PFSK-1 (cell line): Measurements from ENCODE around the gene MUC5AC.

ENCODE experiments used
- POLR2AphosphoS5 ChIP-seq: IDR thresholded peaks from 2 replicates; pipeline ENCODE4 v1.6.1; 2012; ENCODE audit warnings: low read depth, mild to moderate bottlenecking, control low read depth, low read length, moderate library complexity
- SIN3A ChIP-seq: IDR thresholded peaks from 2 replicates; pipeline ENCODE4 v1.6.1; 2012; ENCODE audit warnings: mild to moderate bottlenecking, low read length, moderate library complexity, borderline replicate concordance; ENCODE audit not compliant: insufficient read depth
- TAF1 ChIP-seq: IDR thresholded peaks from 2 replicates; pipeline ENCODE4 v1.6.1; 2012; ENCODE audit warnings: low read length, control low read depth, borderline replicate concordance; ENCODE audit not compliant: insufficient read depth
- TF ChIP-seq, protein P1 (sequence below), 2 experiments: IDR thresholded peaks; 2 replicates each; pipeline versions ENCODE4 v1.6.1 to v1.8.0; 2011 to 2012; ENCODE audit warnings: low read depth in 2 of 2, low read length in 2 of 2, control low read depth in 1 of 2, inconsistent platforms in 1 of 2, mild to moderate bottlenecking in 1 of 2, moderate library complexity in 1 of 2; ENCODE audit not compliant: insufficient read depth in 1 of 2

DNA sequence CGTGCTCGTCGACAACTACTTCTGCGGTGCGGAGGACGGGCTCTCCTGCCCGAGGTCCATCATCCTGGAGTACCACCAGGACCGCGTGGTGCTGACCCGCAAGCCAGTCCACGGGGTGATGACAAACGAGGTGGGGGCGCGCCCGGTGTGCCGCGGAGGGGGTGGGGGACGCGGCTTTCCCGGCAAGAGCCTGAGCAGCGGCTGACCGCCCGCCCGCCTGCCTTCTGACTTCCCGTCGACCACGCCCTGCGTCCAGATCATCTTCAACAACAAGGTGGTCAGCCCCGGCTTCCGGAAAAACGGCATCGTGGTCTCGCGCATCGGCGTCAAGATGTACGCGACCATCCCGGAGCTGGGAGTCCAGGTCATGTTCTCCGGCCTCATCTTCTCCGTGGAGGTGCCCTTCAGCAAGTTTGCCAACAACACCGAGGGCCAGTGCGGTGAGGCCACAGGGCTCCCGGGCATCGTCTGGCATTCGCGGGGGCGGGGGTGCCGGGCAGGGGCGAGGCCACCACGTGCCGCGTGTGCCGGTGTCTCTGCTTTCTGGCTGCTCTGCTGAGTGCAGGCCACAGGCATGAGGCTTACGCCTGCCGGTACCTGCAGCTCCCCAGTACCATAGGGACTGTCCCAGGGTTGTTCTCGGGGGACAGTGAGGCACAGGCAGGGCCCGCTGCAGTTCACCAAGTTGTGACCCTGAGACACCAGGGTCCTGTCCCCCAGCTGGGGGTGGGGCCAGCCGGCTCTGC is 36.7 kb downstream of the MUC5AC start:
- TF ChIP-seq POLR2AphosphoS5 (no peak), SIN3A (no peak), TAF1 (no peak)
- TF ChIP-seq, protein P1, sequence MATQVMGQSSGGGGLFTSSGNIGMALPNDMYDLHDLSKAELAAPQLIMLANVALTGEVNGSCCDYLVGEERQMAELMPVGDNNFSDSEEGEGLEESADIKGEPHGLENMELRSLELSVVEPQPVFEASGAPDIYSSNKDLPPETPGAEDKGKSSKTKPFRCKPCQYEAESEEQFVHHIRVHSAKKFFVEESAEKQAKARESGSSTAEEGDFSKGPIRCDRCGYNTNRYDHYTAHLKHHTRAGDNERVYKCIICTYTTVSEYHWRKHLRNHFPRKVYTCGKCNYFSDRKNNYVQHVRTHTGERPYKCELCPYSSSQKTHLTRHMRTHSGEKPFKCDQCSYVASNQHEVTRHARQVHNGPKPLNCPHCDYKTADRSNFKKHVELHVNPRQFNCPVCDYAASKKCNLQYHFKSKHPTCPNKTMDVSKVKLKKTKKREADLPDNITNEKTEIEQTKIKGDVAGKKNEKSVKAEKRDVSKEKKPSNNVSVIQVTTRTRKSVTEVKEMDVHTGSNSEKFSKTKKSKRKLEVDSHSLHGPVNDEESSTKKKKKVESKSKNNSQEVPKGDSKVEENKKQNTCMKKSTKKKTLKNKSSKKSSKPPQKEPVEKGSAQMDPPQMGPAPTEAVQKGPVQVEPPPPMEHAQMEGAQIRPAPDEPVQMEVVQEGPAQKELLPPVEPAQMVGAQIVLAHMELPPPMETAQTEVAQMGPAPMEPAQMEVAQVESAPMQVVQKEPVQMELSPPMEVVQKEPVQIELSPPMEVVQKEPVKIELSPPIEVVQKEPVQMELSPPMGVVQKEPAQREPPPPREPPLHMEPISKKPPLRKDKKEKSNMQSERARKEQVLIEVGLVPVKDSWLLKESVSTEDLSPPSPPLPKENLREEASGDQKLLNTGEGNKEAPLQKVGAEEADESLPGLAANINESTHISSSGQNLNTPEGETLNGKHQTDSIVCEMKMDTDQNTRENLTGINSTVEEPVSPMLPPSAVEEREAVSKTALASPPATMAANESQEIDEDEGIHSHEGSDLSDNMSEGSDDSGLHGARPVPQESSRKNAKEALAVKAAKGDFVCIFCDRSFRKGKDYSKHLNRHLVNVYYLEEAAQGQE (IDR thresholded peaks at IDR 0.05; ENCODE audit: insufficient read depth in 1 of 2, low read depth in 2 of 2, low read length in 2 of 2) = no peak
